Keratinocyte (primary cell): ENCODE measurements around the gene UGT2A2. TPM values are rescaled to one million over a fixed set of nuclear protein-coding genes. Genes with fewer than 3 reads are reported as not detected.

Source experiments
- DNase-seq: peaks from one replicate; pipeline ENCODE4 v3.0.0-alpha.2; 2011; ENCODE audit warnings: low read depth, missing footprints, low spot score
- FAIRE-seq: peaks from 2 replicates; lab custom pipeline; 2011; peaks lifted over from hg19 to GRCh38; lab: Jason Lieb, UNC
- H2AFZ ChIP-seq: 2 replicates; pipeline ENCODE4 v1.6.0; 2012; ENCODE audit warnings: low read length, control low read depth, inconsistent platforms; ENCODE audit not compliant: control insufficient read depth
- H3K27ac ChIP-seq: 2 replicates; pipeline ENCODE4 v1.5.1; 2011; ENCODE audit warnings: low read length; ENCODE audit not compliant: control insufficient read depth, insufficient read depth
- H3K27me3 ChIP-seq: 3 replicates; pipeline ENCODE4 v1.6.0; 2011; ENCODE audit warnings: low read length; ENCODE audit not compliant: control insufficient read depth, insufficient read depth; ENCODE audit errors: extremely low read depth
- H3K36me3 ChIP-seq, 2 experiments: 2 replicates in 1 of 2; 3 replicates in 1 of 2; pipeline ENCODE4 v1.5.1; 2011; ENCODE audit warnings: low read length in 2 of 2, mild to moderate bottlenecking in 1 of 2; ENCODE audit not compliant: control insufficient read depth in 2 of 2, insufficient read depth in 2 of 2; ENCODE audit errors: extremely low read depth in 1 of 2
- H3K4me1 ChIP-seq: 3 replicates; pipeline ENCODE4 v1.5.1; 2011; ENCODE audit warnings: low read length; ENCODE audit not compliant: control insufficient read depth, insufficient read depth; ENCODE audit errors: extremely low read depth
- H3K4me2 ChIP-seq: 3 replicates; pipeline ENCODE4 v1.6.0; 2011; ENCODE audit warnings: low read depth, low read length; ENCODE audit not compliant: control insufficient read depth, insufficient read depth; ENCODE audit errors: extremely low read depth
- H3K4me3 ChIP-seq, 3 experiments: fragments of 200-600 bp in 1 of 3; sonication (generic) in 1 of 3; 2 replicates in 2 of 3; 3 replicates in 1 of 3; pipeline ENCODE4 v1.5.1; 2011 to 2016; ENCODE audit warnings: low read length in 3 of 3, mild to moderate bottlenecking in 3 of 3, control low read depth in 2 of 3, inconsistent platforms in 1 of 3, low read depth in 1 of 3, mixed read lengths in 1 of 3, mixed run types in 1 of 3, moderate library complexity in 1 of 3; ENCODE audit not compliant: control insufficient read depth in 2 of 3, insufficient read depth in 2 of 3; ENCODE audit errors: extremely low read depth in 1 of 3
- H3K79me2 ChIP-seq: 2 replicates; pipeline ENCODE4 v1.6.0; 2012; ENCODE audit warnings: low read length; ENCODE audit not compliant: control insufficient read depth, insufficient read depth
- H3K9ac ChIP-seq: 3 replicates; pipeline ENCODE4 v1.6.0; 2011; ENCODE audit warnings: low read length; ENCODE audit not compliant: control insufficient read depth, insufficient read depth; ENCODE audit errors: extremely low read depth
- H3K9me1 ChIP-seq: 3 replicates; pipeline ENCODE4 v1.6.0; 2011; ENCODE audit warnings: low read length; ENCODE audit not compliant: control insufficient read depth, insufficient read depth; ENCODE audit errors: extremely low read depth
- H3K9me3 ChIP-seq: 2 replicates; pipeline ENCODE4 v1.5.1; 2012; ENCODE audit warnings: low read depth, low read length; ENCODE audit not compliant: control insufficient read depth
- H4K20me1 ChIP-seq: 3 replicates; pipeline ENCODE4 v1.6.0; 2011; ENCODE audit warnings: low read length; ENCODE audit not compliant: control insufficient read depth, insufficient read depth; ENCODE audit errors: extremely low read depth
- EZH2 ChIP-seq: IDR thresholded peaks from one replicate; pipeline ENCODE4 v1.6.1; 2012; ENCODE audit warnings: inconsistent platforms, mild to moderate bottlenecking, low read length, moderate library complexity
- dilution Hi-C: fragments of 300-500 bp; cut with MboI; formaldehyde crosslinking; loops from one replicate; pipeline ENCODE4 v1.7.0; 2020; ENCODE audit warnings: low sequenced_read_pairs; ENCODE audit not compliant: extremely low pct_ligation_motif_present
- polyA plus RNA-seq, 5 experiments: library from polyadenylated mRNA; depleted of rRNA in 3 of 5; stranded (reverse) in 3 of 5; stranded (forward) in 1 of 5; unstranded in 1 of 5; fragments of >200 nt; gene quantifications; 1 replicate in 1 of 5; 2 replicates in 3 of 5; 3 replicates in 1 of 5; pipeline versions ENCODE4 v1.2.1 to v1.2.3, GENCODE V29; 2011 to 2012; ENCODE audit warnings: missing spikeins in 2 of 5, low read depth in 1 of 5, low replicate concordance in 1 of 5
- TF ChIP-seq, protein P1 (sequence below), 3 experiments: IDR thresholded peaks in 1 of 3; conservative IDR thresholded peaks in 1 of 3; optimal IDR thresholded peaks in 1 of 3; 2 replicates in 2 of 3; 3 replicates in 1 of 3; pipeline versions ENCODE3 to v1.5.1; 2011; ENCODE audit warnings: low read length in 3 of 3, mild to moderate bottlenecking in 3 of 3, moderate library complexity in 2 of 3, control low read depth in 1 of 3, inconsistent platforms in 1 of 3; ENCODE audit not compliant: insufficient read depth in 2 of 3; ENCODE audit errors: extremely low read depth in 1 of 3

The UGT2A2 gene
- polyA plus RNA-seq, 1 donor (not counting 4 experiments of a cell fraction or from before 2014, with no cell fraction given): not detected

DNA sequence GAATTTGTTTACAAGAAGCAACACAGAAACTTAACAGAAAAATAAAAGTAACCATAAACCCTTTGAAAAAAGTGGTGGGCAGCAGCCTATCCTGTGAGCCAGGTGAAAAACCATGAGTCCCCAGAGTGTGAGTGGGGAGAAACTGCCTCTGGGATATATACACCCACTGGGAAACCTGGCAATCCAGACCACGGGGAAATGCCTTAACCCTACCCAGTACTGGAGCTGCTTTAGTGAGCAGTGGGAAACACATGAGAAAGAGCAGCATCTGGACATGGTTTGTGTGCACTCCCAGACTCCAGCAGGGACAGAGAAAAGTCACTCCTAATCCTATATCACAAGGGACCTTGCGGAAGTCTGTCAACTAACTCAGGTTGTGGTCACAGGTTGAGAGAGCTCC lies 39.4 kb downstream of the UGT2A2 start:
- TF ChIP-seq EZH2: no peak
- TF ChIP-seq, protein P1, sequence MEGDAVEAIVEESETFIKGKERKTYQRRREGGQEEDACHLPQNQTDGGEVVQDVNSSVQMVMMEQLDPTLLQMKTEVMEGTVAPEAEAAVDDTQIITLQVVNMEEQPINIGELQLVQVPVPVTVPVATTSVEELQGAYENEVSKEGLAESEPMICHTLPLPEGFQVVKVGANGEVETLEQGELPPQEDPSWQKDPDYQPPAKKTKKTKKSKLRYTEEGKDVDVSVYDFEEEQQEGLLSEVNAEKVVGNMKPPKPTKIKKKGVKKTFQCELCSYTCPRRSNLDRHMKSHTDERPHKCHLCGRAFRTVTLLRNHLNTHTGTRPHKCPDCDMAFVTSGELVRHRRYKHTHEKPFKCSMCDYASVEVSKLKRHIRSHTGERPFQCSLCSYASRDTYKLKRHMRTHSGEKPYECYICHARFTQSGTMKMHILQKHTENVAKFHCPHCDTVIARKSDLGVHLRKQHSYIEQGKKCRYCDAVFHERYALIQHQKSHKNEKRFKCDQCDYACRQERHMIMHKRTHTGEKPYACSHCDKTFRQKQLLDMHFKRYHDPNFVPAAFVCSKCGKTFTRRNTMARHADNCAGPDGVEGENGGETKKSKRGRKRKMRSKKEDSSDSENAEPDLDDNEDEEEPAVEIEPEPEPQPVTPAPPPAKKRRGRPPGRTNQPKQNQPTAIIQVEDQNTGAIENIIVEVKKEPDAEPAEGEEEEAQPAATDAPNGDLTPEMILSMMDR (optimal IDR thresholded peaks at IDR 0.05 in 1 of 3, IDR thresholded peaks at IDR 0.05 in 1 of 3, conservative IDR thresholded peaks at IDR 0.05 in 1 of 3; ENCODE audit: extremely low read depth in 1 of 3, insufficient read depth in 2 of 3, low read length in 3 of 3): no peak
- H3K9me1 ChIP-seq: no peaks in the 10 kb centered on the region
- H3K36me3 ChIP-seq: no peaks in the 10 kb centered on the region
- no peak for DNase-seq
- no peak overlapping the region for H3K27ac ChIP-seq
- H3K4me1 ChIP-seq: no peaks in the 10 kb centered on the region
- H3K9me3 ChIP-seq: no peaks in the 10 kb centered on the region
- H4K20me1 ChIP-seq: no peaks in the 10 kb centered on the region
- H3K4me3 ChIP-seq: no peak overlapping the region
- H3K4me2 ChIP-seq: no peak overlapping the region
- dilution Hi-C loops: no loop called here
- H3K27me3 ChIP-seq: no peaks in the 10 kb centered on the region
- no peak overlapping the region for H3K9ac ChIP-seq
- H2AFZ ChIP-seq: no peak overlapping the region
- no peak for FAIRE-seq
- no peaks in the 10 kb centered on the region for H3K79me2 ChIP-seq

DNA sequence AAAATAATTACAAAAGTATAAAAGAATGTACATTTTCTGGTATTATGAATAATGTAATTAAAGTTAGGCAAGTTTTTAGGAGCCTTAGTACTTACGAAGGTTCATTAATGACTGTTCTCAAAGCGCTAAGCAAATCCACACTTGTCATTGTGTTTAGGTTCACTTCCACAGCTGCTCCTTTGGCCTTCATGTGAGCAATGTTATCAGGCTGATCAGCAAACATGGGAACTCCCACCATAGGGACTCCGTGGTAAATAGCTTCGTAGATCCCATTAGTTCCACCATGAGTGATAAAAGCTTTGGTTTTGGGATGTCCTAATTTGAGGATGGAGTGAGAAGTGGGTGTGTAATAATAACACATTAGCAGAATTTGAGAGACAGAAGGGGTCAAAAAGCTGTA lies 45.1 kb downstream of the UGT2A2 start:
- TF ChIP-seq EZH2: no peak
- TF ChIP-seq, protein P1 (optimal IDR thresholded peaks at IDR 0.05 in 1 of 3, IDR thresholded peaks at IDR 0.05 in 1 of 3, conservative IDR thresholded peaks at IDR 0.05 in 1 of 3; ENCODE audit: extremely low read depth in 1 of 3, insufficient read depth in 2 of 3, low read length in 3 of 3): no peak
- H3K79me2 ChIP-seq: no peaks in the 10 kb centered on the region
- H3K4me2 ChIP-seq: no peak overlapping the region
- H3K27ac ChIP-seq: no peak overlapping the region
- H3K4me3 ChIP-seq: no peak overlapping the region
- no peaks in the 10 kb centered on the region for H3K9me3 ChIP-seq
- no peak for FAIRE-seq
- no peak overlapping the region for H3K9ac ChIP-seq
- no peak for DNase-seq
- no peaks in the 10 kb centered on the region for H3K36me3 ChIP-seq
- no peaks in the 10 kb centered on the region for H4K20me1 ChIP-seq
- no peaks in the 10 kb centered on the region for H3K4me1 ChIP-seq
- no peaks in the 10 kb centered on the region for H3K27me3 ChIP-seq
- H3K9me1 ChIP-seq: no peaks in the 10 kb centered on the region
- dilution Hi-C loops: no loop called here
- H2AFZ ChIP-seq: no peak overlapping the region
